Vagina (tissue), 2 donors: ENCODE results near the gene HPCAL1.

ENCODE experiments used
- POLR2A ChIP-seq, 2 donors: fragments of 450-650 bp; IDR thresholded peaks; one replicate each; pipeline ENCODE4 v1.6.1; 2017; ENCODE audit warnings: antibody characterized with exemption in 2 of 2, mild to moderate bottlenecking in 2 of 2, moderate library complexity in 2 of 2
- TF ChIP-seq, protein P1 (sequence below), 3 experiments: fragments of 450-650 bp in 2 of 3; fragments of 200-600 bp in 1 of 3; sonication (generic) in 1 of 3; IDR thresholded peaks; one replicate each; pipeline ENCODE4 v1.5.1; 2017 to 2019; ENCODE audit warnings: antibody characterized with exemption in 3 of 3, mild to moderate bottlenecking in 2 of 3, moderate library complexity in 2 of 3

GRCh38 chr2:10296142-10296541 is 6.6 kb upstream of the HPCAL1 start:
- TF ChIP-seq, protein P1, sequence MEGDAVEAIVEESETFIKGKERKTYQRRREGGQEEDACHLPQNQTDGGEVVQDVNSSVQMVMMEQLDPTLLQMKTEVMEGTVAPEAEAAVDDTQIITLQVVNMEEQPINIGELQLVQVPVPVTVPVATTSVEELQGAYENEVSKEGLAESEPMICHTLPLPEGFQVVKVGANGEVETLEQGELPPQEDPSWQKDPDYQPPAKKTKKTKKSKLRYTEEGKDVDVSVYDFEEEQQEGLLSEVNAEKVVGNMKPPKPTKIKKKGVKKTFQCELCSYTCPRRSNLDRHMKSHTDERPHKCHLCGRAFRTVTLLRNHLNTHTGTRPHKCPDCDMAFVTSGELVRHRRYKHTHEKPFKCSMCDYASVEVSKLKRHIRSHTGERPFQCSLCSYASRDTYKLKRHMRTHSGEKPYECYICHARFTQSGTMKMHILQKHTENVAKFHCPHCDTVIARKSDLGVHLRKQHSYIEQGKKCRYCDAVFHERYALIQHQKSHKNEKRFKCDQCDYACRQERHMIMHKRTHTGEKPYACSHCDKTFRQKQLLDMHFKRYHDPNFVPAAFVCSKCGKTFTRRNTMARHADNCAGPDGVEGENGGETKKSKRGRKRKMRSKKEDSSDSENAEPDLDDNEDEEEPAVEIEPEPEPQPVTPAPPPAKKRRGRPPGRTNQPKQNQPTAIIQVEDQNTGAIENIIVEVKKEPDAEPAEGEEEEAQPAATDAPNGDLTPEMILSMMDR (IDR thresholded peaks at IDR 0.05), result no peak
- no peak for TF ChIP-seq POLR2A (IDR thresholded peaks at IDR 0.05)
